Gastrocnemius medialis (tissue), 4 donors: ENCODE results near the gene YTHDF1. TPM values are rescaled to one million over a fixed set of nuclear protein-coding genes. Genes with fewer than 3 reads are reported as not detected.

ENCODE experiments used
- ATAC-seq, 2 donors: fragments of 150-250 bp; one replicate each; pipeline ENCODE4 v1.9.1; 2016
- DNase-seq, 2 donors: peaks; one replicate each; pipeline ENCODE4 v3.0.0-alpha.2; 2019
- H3K27ac ChIP-seq, 4 donors: fragments of 200-600 bp; sonication (generic); 1 replicate in 1 of 4; 2 replicates in 3 of 4; pipeline ENCODE4 v1.5.1; 2016 to 2018; ENCODE audit warnings: mild to moderate bottlenecking in 2 of 4, moderate library complexity in 1 of 4
- H3K27me3 ChIP-seq, 3 donors: fragments of 200-600 bp; sonication (generic) in 2 of 3; 1 replicate in 1 of 3; 2 replicates in 2 of 3; pipeline versions ENCODE4 v1.5.1 to v1.6.0; 2016 to 2019; ENCODE audit warnings: mild to moderate bottlenecking in 1 of 3, moderate library complexity in 1 of 3
- H3K36me3 ChIP-seq, 2 donors: fragments of 200-600 bp; sonication (generic) in 1 of 2; one replicate each; pipeline ENCODE4 v1.5.1; 2017 to 2018
- H3K4me1 ChIP-seq, 2 donors: fragments of 200-600 bp; sonication (generic) in 1 of 2; one replicate each; pipeline ENCODE4 v1.5.1; 2016 to 2017; ENCODE audit warnings: mild to moderate bottlenecking in 2 of 2
- H3K4me3 ChIP-seq, 4 donors: fragments of 200-600 bp; sonication (generic) in 3 of 4; 1 replicate in 1 of 4; 2 replicates in 3 of 4; pipeline ENCODE4 v1.5.1; 2016 to 2019; ENCODE audit warnings: mild to moderate bottlenecking in 2 of 4
- H3K9me3 ChIP-seq, 3 donors: fragments of 200-600 bp; sonication (generic) in 2 of 3; 1 replicate in 1 of 3; 2 replicates in 2 of 3; pipeline ENCODE4 v1.5.1; 2016 to 2019
- CTCF ChIP-seq, 5 experiments: fragments of 450-650 bp in 3 of 5; fragments of 200-600 bp in 2 of 5; sonication (generic) in 2 of 5; IDR thresholded peaks in 4 of 5; conservative IDR thresholded peaks in 1 of 5; 1 replicate in 4 of 5; 2 replicates in 1 of 5; pipeline ENCODE4 v1.5.1; 2016 to 2019; ENCODE audit warnings: antibody characterized with exemption in 5 of 5, mild to moderate bottlenecking in 3 of 5, moderate library complexity in 3 of 5
- POLR2A ChIP-seq, 2 donors: fragments of 450-650 bp; IDR thresholded peaks; one replicate each; pipeline ENCODE4 v1.6.1; 2017; ENCODE audit warnings: antibody characterized with exemption in 2 of 2, mild to moderate bottlenecking in 2 of 2, moderate library complexity in 2 of 2
- in situ Hi-C, 4 donors: fragments of 200-750 bp; cut with MboI; loops; one replicate each; pipeline versions ENCODE4 v1.15.0 to v1.8.0; 2017; ENCODE audit warnings: low sequenced_read_pairs in 4 of 4
- intact Hi-C: fragments of 100-400 bp; cut with DNase I; formaldehyde crosslinking; loops from one replicate; pipeline ENCODE4 v1.15.1; 2023; ENCODE audit warnings: low total_unique reads
- total RNA-seq, 4 donors: library from RNA; depleted of rRNA; stranded (reverse); fragments of >200 nt; gene quantifications; one replicate each; pipeline versions ENCODE4 v1.1.0 to v1.2.3, GENCODE V29; 2016

Gene YTHDF1
- total RNA-seq, 4 donors from 2014 or later: 37.1 to 45.7 (median 40.4) TPM

DNA sequence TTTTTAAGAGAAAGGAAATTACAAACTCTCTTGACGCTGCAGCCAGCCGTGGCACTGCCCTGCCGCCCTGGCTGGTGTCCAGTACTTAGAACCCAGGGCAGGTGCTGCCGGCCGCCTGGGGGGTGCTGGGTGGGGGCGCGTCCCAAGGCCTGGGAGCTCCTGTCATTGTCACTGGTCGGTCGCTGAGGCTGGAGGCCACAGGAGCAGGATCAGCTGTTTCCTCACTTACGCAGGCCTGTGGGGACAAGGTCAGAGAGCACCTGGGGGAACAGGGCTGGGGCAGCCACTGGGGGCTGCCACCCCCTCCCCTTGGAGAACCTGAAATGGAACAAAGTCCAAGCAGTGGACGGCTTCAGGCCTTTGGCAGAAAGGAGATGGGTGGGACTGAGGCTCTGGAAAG, 25.3 kb upstream of the YTHDF1 start:
- H3K27ac ChIP-seq: no peak overlapping the region
- no peak for ATAC-seq
- DNase-seq: no peak
- H3K27me3 ChIP-seq: peaks cover 0 to 12% (median 0%) of the 10 kb centered on the region in 3 donors
- no peaks in the 10 kb centered on the region for H3K36me3 ChIP-seq
- no peaks in the 10 kb centered on the region for H3K4me1 ChIP-seq
- H3K4me3 ChIP-seq: no peak overlapping the region
- intact Hi-C loops (no loop called here), in situ Hi-C loops (no loop called here)
- no peaks in the 10 kb centered on the region for H3K9me3 ChIP-seq
- TF ChIP-seq CTCF (IDR thresholded peaks at IDR 0.05 in 4 of 5, conservative IDR thresholded peaks at IDR 0.05 in 1 of 5) (no peak), POLR2A (IDR thresholded peaks at IDR 0.05) (no peak)

DNA sequence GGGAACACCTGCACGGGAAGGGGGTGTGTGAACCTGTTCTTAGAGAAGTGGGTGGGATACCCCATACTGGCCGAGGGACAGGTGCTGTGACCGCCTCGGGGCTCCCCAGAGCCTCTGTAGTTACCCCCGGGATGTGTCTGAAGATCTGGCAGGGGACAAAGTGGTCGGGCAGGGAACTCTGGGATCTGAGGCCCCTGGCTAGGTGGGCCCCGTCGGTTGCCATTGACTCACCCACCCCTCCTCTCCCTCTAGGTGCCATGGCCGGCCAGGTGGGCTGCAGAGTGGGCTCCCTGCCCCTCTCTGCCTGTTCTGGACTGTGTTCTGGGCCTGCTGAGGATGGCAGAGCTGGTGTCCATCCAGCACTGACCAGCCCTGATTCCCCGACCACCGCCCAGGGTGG, 24.1 kb upstream of the YTHDF1 start:
- H3K36me3 ChIP-seq: no peaks in the 10 kb centered on the region
- H3K27ac ChIP-seq: no peak overlapping the region
- intact Hi-C loops (no loop called here), in situ Hi-C loops (no loop called here)
- ATAC-seq: no peak
- no peaks in the 10 kb centered on the region for H3K4me1 ChIP-seq
- no peaks in the 10 kb centered on the region for H3K9me3 ChIP-seq
- DNase-seq: no peak
- no peak for TF ChIP-seq POLR2A (IDR thresholded peaks at IDR 0.05)
- TF ChIP-seq CTCF (IDR thresholded peaks at IDR 0.05 in 4 of 5, conservative IDR thresholded peaks at IDR 0.05 in 1 of 5): no peak
- H3K4me3 ChIP-seq: no peak overlapping the region
- peaks cover 4 to 23% (median 9%) of the 10 kb centered on the region in 3 donors for H3K27me3 ChIP-seq

GRCh38 chr20:63239431-63239830, 23.5 kb upstream of the YTHDF1 start:
- in situ Hi-C loops: no loop called here
- intact Hi-C loops: no loop called here
- no peaks in the 10 kb centered on the region for H3K36me3 ChIP-seq
- no peak overlapping the region for H3K4me3 ChIP-seq
- DNase-seq (no peak), ATAC-seq (no peak)
- no peak for TF ChIP-seq POLR2A (IDR thresholded peaks at IDR 0.05)
- TF ChIP-seq CTCF (IDR thresholded peaks at IDR 0.05 in 4 of 5, conservative IDR thresholded peaks at IDR 0.05 in 1 of 5): no peak
- H3K9me3 ChIP-seq: no peaks in the 10 kb centered on the region
- H3K27me3 ChIP-seq: peaks cover 10 to 29% (median 15%) of the 10 kb centered on the region in 3 donors
- H3K4me1 ChIP-seq: no peaks in the 10 kb centered on the region
- H3K27ac ChIP-seq: no peak overlapping the region

DNA sequence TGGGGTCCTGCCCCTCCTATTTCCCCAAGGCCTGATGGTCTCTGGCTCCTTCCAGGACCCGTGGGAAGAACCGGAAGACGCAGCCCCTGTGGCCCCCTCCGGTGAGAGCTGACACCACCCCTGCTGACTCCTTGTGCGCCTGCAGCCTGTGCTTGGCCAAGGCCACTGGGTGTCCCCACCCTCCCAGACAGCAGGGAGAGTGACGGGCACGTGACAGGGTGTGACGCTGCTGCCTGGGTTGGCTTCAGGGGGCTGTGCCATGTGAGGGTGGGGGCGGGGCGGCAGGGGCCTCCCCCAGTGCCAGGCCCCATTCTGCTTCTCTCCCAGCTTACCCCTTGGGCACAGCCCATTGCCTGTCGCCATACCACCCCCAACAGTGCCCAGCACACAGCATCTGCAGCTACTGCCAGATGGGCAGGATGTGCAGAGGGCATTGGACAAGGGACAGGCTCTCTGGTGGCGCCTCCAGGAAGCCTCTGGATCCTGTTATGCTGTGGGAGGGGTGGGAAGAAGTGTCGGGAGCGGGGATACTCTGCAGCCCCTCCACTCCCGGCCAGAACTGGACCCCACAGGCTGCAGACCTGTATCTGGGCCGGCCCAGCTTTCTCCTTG, 22.7 kb upstream of the YTHDF1 start:
- TF ChIP-seq CTCF (IDR thresholded peaks at IDR 0.05 in 4 of 5, conservative IDR thresholded peaks at IDR 0.05 in 1 of 5) (no peak), POLR2A (IDR thresholded peaks at IDR 0.05) (no peak)
- Histone ChIP-seq H3K9me3 (no peaks in the 10 kb centered on the region), H3K4me1 (no peaks in the 10 kb centered on the region), H3K27me3 (peaks cover 14 to 30% (median 19%) of the 10 kb centered on the region in 3 donors), H3K36me3 (no peaks in the 10 kb centered on the region), H3K4me3 (no peak overlapping the region), H3K27ac (no peak overlapping the region)
- ATAC-seq (no peak), DNase-seq (no peak)
- intact Hi-C loops: no loop called here
- in situ Hi-C loops: no loop called here

DNA sequence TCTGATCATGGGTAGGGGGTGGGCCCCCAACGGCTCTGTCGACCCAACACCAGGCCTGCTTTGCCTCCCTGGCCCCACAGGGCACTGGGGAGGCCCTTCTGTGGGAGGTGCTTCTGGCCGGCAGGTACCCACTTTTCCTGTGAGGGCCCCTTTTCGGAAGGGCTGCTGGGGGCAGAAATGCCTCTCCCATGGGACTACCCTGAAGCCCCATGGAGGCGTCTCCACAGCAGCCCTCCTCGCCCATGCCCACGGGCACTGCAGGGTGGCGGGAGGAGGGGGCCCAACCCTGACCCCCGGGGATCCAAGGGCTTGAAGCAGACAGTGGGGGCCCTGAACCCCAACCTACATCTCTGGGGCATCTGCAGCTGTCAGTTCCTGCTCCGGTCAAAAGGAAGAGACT, 22.1 kb upstream of the YTHDF1 start:
- intact Hi-C loops: no loop called here
- H3K4me3 ChIP-seq: no peak overlapping the region
- ATAC-seq: no peak
- no peaks in the 10 kb centered on the region for H3K36me3 ChIP-seq
- H3K27me3 ChIP-seq: peaks cover 14 to 30% (median 23%) of the 10 kb centered on the region in 3 donors
- TF ChIP-seq POLR2A (IDR thresholded peaks at IDR 0.05): no peak
- TF ChIP-seq CTCF (IDR thresholded peaks at IDR 0.05 in 4 of 5, conservative IDR thresholded peaks at IDR 0.05 in 1 of 5): no peak
- no peak for DNase-seq
- no peaks in the 10 kb centered on the region for H3K4me1 ChIP-seq
- no peaks in the 10 kb centered on the region for H3K9me3 ChIP-seq
- no peak overlapping the region for H3K27ac ChIP-seq
- in situ Hi-C loops: no loop called here
